HUES6 (cell line): Measurements from ENCODE around the gene TEX51.

ENCODE experiments used
- H3K27ac ChIP-seq: 2 replicates; pipeline ENCODE4 v1.7.0; 2013; ENCODE audit warnings: low read depth, mild to moderate bottlenecking, low read length, inconsistent platforms
- H3K27me3 ChIP-seq: 2 replicates; pipeline ENCODE4 v1.6.1; 2013; ENCODE audit warnings: low read length; ENCODE audit not compliant: control insufficient read depth, insufficient read depth
- H3K36me3 ChIP-seq: 2 replicates; pipeline ENCODE4 v1.6.1; 2013; ENCODE audit warnings: low read length; ENCODE audit not compliant: control insufficient read depth, insufficient read depth
- H3K4me1 ChIP-seq: 2 replicates; pipeline ENCODE4 v1.6.1; 2013; ENCODE audit warnings: low read length; ENCODE audit not compliant: control insufficient read depth, insufficient read depth
- H3K4me3 ChIP-seq: 2 replicates; pipeline ENCODE4 v1.5.1; 2013; ENCODE audit warnings: low read depth, low read length
- H3K9ac ChIP-seq: one replicate; pipeline ENCODE4 v1.6.1; 2013; ENCODE audit warnings: mild to moderate bottlenecking, low read length
- H3K9me3 ChIP-seq: 2 replicates; pipeline ENCODE4 v1.6.1; 2013; ENCODE audit warnings: low read depth, low read length; ENCODE audit not compliant: control insufficient read depth, insufficient read depth

Gene TEX51

DNA sequence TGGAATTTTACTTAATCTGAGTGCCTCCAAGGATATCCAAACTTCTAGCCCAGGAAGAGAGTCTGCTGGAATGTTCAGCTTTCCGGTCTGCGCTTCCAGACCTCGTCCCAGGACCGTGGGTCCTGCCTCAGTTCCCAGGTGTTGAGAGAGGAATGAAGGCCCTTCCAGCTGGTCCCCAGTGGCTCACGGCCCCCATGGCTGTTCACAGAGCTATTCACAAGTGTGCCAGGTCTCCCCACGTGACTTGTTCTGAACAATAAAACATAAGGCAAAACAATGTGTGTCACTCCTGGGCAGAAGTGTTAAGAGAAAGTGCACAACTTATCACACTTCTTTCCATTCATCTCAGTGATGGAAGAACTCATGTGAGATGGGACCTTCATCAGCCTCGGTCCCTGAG is 20.1 kb upstream of the TEX51 start:
- Histone ChIP-seq H3K4me3 (no peak overlapping the region), H3K27ac (no peak overlapping the region), H3K27me3 (no peaks in the 10 kb centered on the region), H3K4me1 (peaks cover 3% of the 10 kb centered on the region), H3K9ac (no peak overlapping the region), H3K9me3 (peaks cover 17% of the 10 kb centered on the region), H3K36me3 (no peaks in the 10 kb centered on the region)

DNA sequence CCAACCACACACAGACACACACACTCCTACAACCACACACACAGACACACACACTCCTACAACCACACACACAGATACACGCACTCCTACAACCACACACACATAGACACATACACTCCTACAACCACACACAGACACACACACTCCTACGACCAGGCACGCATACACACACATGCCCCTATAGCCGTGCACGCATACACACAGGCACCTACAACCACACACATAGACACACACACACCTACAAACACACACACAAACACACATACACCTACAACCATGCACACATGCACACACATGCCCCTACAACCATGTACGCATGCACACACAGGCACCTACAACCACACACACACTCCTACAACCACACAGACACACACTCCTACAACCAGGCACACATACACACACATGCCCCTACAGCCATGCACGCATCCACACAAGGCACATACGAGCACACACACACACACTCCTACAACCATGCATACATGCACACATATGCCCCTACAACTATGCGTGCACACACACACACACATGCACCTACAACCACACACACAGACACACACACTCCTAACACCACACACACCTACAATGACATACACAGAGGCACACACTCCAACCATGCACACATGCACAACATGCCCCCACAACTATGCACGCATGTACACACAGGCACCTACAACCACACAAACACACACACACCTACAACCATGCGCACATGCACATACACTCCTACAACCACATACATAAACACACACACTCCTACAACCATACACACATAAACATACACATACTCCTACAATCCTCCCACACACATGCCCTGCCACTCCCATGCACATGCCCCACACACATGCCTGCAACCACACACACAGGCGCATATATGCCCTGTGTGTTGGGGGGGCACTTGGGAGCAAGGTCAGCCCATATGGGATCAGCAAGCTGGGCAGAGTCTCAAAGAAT is 19.1 kb upstream of the TEX51 start:
- H3K27me3 ChIP-seq = no peaks in the 10 kb centered on the region

GRCh38 chr2:126880324-126880723 is 18.4 kb upstream of the TEX51 start:
- Histone ChIP-seq H3K9ac (no peak overlapping the region), H3K4me3 (no peak overlapping the region), H3K4me1 (peaks cover 3% of the 10 kb centered on the region), H3K27ac (no peak overlapping the region), H3K9me3 (peaks cover 8% of the 10 kb centered on the region), H3K36me3 (no peaks in the 10 kb centered on the region), H3K27me3 (no peaks in the 10 kb centered on the region; the same call in 1 of the 2 replicates)

More for the DNA sequence above, 19.1 kb upstream of the TEX51 start:
- H3K36me3 ChIP-seq = no peaks in the 10 kb centered on the region
- H3K4me1 ChIP-seq = peaks cover 3% of the 10 kb centered on the region
- H3K9me3 ChIP-seq = peaks cover 15% of the 10 kb centered on the region
- H3K9ac ChIP-seq = no peak overlapping the region
- no peak overlapping the region for H3K4me3 ChIP-seq
- no peak overlapping the region for H3K27ac ChIP-seq

DNA sequence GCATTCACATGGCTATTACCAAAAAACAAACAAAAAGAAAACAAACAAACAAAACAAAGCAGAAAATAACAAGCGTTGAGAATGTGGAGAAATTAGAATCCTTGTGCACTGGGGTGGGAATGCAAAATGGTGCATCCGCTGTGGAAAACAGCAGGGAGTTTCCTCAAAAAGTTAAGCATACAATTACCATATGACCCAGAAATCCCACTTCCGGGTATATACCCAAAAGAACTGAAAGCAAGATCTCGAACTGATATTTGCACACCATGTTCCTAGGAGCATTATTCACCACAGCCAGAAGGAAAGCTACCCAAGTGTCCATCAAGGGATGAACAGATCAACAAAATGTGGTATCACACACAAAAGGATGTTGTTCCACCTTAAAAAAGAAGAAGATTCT is 17.9 kb upstream of the TEX51 start:
- Histone ChIP-seq H3K27ac (no peak overlapping the region), H3K4me3 (no peak overlapping the region), H3K27me3 (peaks cover under 1% of the 10 kb centered on the region; the same call in 1 of the 2 replicates), H3K9ac (no peak overlapping the region), H3K9me3 (peaks cover 4% of the 10 kb centered on the region), H3K36me3 (no peaks in the 10 kb centered on the region), H3K4me1 (peaks cover 8% of the 10 kb centered on the region)

DNA sequence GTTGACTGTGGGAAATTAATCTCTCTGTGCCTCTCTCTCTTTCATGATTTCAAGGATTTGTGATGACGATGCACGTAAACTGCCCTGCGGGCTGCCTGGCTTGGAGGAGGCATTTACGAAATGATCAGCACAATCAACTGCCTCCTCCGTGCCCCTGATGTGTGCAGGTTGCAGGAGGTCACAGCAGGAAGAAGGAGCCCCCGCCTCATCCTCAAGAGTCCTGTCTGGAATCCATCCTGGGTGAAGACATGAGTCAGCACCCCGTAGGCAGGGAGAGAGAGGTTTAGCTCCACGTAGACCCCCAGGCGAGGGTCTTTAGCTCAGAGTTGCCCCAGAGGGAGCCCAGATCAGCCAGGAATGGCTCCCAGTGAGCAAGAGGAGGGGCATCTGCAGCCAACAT is 17.1 kb upstream of the TEX51 start:
- H3K4me1 ChIP-seq = peaks cover 14% of the 10 kb centered on the region
- H3K4me3 ChIP-seq = no peak overlapping the region
- no peak overlapping the region for H3K9ac ChIP-seq
- H3K27me3 ChIP-seq = peaks cover 3% of the 10 kb centered on the region; the same call in 1 of the 2 replicates
- H3K27ac ChIP-seq = no peak overlapping the region
- H3K36me3 ChIP-seq = no peaks in the 10 kb centered on the region
- H3K9me3 ChIP-seq = no peaks in the 10 kb centered on the region; the same call in 1 of the 2 replicates

GRCh38 chr2:126882181-126882580 is 16.5 kb upstream of the TEX51 start:
- H3K9ac ChIP-seq = no peak overlapping the region
- H3K27ac ChIP-seq = no peak overlapping the region
- peaks cover 13% of the 10 kb centered on the region for H3K4me1 ChIP-seq
- peaks cover 7% of the 10 kb centered on the region; the same call in 1 of the 2 replicates for H3K27me3 ChIP-seq
- no peak overlapping the region for H3K4me3 ChIP-seq
- no peaks in the 10 kb centered on the region for H3K36me3 ChIP-seq
- H3K9me3 ChIP-seq = no peaks in the 10 kb centered on the region

DNA sequence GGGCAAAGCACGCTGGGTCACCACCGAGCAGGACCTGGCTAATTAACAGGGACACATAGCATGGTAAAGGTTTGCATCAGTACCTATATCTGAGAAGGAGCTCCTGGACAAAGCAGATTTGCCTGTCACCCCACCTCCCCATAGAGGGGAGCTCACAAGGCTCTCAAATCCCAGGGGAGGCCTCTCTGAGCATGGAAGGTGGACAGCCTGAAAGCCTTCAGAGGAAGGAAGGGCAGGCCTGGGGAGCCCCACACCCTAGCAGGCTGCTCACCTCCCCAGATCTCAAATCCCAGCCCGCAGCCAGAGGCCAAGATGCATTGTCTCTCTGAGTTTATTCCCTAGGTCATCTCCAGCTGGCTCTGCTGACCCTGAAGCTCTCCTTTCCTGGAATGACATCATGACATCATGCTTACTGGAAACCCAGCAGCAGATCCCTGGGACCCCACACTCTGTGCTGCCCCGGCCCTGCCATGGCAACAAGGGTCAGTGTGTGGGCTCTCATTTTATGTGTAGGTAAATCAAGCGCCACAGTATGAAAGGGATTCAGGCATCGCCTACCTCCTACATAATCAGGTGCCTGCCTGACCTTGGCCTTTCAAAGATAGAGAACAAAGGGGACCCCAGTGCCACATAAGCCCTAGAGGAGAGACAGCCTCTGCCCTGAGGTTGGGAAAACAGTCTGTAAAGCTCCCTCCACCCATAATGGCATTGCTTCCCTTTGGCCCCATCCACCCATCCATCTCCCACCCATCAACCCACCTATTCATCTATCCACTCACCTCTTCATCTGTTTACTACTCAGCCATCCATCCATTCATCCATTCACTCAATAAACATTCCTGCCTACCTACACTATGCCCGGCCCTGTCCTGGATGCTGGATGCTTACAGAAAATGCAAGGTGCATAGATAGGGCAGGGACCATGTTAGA is 15.7 kb upstream of the TEX51 start:
- H3K9ac ChIP-seq = no peak overlapping the region
- H3K4me3 ChIP-seq = no peak overlapping the region
- peaks cover 7% of the 10 kb centered on the region; the same call in 1 of the 2 replicates for H3K27me3 ChIP-seq
- peaks cover 13% of the 10 kb centered on the region for H3K4me1 ChIP-seq
- no peaks in the 10 kb centered on the region for H3K9me3 ChIP-seq
- no peaks in the 10 kb centered on the region for H3K36me3 ChIP-seq
- no peak overlapping the region for H3K27ac ChIP-seq

DNA sequence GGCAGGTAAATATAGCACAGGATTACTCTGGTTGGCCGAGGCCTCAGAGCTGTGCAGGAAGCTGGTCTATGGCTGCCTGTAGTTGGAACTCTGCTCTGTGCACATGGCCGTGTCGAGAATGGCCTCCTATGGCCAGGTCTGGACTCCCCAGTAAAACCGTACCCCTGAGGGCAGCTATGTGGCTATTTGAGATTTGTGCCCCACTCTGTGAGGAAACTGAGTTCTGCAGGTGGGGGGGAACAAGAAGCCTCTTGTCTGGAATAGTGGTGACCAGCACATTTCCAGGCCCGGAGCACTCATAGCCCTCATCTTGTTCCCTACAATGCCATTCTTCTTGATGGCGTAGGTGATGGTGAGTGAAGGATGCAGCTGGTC is 15.0 kb upstream of the TEX51 start:
- Histone ChIP-seq H3K4me3 (no peak overlapping the region), H3K4me1 (peaks cover 13% of the 10 kb centered on the region), H3K36me3 (no peaks in the 10 kb centered on the region), H3K27me3 (peaks cover 7% of the 10 kb centered on the region; the same call in 1 of the 2 replicates), H3K9me3 (no peaks in the 10 kb centered on the region), H3K9ac (no peak overlapping the region), H3K27ac (no peak overlapping the region)

GRCh38 chr2:126884861-126885750 is 13.6 kb upstream of the TEX51 start:
- H3K9ac ChIP-seq = no peak overlapping the region

GRCh38 chr2:126885751-126886210 is 12.9 kb upstream of the TEX51 start:
- H3K27me3 ChIP-seq = peaks cover 7% of the 10 kb centered on the region; the same call in 1 of the 2 replicates
- H3K36me3 ChIP-seq = no peaks in the 10 kb centered on the region
- H3K9ac ChIP-seq = peak overlapping the region; percentile 38
- peak overlapping the region; percentile 56 for H3K4me3 ChIP-seq
- no peak overlapping the region for H3K27ac ChIP-seq
- no peaks in the 10 kb centered on the region for H3K9me3 ChIP-seq
- H3K4me1 ChIP-seq = peaks cover 18% of the 10 kb centered on the region

More at GRCh38 chr2:126884861-126885750, 13.6 kb upstream of the TEX51 start:
- no peak overlapping the region for H3K27ac ChIP-seq
- H3K27me3 ChIP-seq = peaks cover 7% of the 10 kb centered on the region; the same call in 1 of the 2 replicates
- H3K4me1 ChIP-seq = peaks cover 18% of the 10 kb centered on the region
- no peaks in the 10 kb centered on the region for H3K36me3 ChIP-seq
- H3K4me3 ChIP-seq = no peak overlapping the region
- no peaks in the 10 kb centered on the region for H3K9me3 ChIP-seq
